ENCODE results near the gene FAM181A.
A peak's percentile ranks its signal among the peaks of the same experiment; 100 is the strongest.

The FAM181A gene

DNA sequence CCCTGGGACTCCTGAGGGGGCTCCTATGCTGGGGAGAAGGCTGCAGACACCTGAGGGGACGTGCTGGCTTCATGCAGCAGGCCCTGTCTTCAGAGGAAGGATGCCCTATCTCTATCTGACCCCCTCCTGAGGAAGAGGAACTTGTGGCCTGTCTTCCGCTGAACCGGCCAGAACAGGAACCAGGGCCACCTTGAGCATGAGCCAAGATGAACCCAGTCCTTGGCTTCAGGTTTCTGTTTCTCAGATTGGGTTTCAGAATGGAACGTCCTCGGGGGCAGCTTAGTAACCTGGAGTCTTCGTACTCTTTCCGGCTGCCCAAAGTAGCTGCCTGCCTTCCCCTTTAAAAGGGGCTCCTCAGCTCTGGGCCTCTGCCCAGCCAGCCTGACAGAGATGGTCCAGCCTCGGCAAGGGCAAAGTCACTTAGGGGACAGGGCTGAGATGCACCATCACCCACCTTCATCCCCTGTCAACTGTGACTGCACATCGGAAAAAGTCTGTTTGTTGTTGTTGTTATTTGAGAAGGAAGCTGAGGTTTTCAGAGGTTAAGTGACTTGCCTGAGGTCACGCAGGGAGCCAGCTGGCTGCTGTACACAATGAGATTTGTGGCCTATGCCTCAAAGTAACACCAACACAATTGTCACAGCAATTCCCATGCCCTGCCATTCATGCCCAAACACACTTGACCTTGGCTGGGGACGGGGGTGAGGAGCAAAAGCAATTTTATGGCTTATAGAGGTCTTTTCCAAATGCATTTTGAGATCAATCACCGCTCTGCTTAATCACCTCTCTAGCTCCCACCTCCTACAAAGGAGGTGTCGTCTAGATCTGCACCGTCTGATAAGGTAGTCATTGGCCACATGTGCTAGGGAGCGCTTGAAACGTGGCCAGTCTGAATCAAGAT is 35.8 kb downstream of the FAM181A start:
- no peak for DNase-seq (ENCODE audit: low read depth in 3 of 3)

DNA sequence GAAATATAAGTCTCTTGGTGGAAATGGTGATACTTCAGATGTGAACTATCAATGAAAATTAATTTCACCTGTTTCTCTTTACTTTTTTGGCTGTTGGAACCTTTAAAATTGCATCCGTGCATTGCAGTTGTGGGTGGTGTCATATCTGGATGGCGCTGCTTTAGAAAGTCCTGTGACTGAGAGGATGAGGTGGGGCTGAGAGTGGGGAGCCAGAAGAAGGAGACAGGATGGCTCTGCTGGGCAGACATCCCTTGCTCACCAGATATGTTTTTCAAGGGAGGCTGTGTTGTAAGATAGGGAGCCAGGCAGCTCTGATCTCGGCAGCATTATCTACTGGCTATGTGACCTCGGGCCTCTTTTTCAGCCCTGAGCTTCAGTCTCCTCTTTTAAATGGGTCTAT is 36.5 kb downstream of the FAM181A start:
- DNase-seq (ENCODE audit: low read depth in 3 of 3) = no peak

DNA sequence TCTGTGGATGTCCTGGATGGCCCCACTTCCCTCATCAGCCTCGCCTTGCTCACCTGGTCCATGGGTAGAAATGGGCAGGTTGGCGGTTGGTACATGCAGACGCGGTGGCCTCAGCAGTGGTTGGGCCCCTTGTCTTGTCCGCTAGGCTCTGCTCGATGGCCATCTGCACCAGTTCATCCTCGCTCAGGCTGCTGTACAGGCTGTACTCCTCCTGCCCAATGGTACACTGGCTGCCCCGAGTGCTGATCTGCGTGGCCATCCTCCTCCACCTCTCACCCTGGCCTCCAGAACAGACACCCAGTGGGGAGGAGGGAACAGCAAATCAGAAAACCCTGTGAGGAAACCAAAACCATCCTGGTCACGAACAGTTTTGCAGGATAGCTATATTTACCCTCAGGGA is 37.1 kb downstream of the FAM181A start:
- no peak for DNase-seq (ENCODE audit: low read depth in 3 of 3)

DNA sequence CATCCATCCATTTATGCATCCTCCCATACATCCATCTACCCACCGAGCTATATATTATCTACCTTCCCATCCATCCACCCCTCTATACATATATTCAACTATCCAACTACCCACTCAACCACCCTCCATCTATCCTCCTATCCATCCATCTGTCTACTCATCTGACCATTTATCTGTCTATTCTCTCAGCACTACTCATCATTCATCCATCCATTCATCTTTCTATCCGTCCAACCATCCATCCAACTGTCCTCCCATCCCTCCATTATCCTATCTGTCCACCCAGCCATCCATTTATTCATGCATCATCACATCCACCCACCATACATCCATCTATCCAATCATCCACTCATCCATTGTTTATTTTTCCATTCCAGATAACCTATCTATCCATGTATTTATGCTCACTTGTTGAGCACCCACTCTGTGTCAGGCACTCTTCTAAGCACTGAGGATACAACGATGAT is 37.7 kb downstream of the FAM181A start:
- no peak for DNase-seq (ENCODE audit: low read depth in 3 of 3)

DNA sequence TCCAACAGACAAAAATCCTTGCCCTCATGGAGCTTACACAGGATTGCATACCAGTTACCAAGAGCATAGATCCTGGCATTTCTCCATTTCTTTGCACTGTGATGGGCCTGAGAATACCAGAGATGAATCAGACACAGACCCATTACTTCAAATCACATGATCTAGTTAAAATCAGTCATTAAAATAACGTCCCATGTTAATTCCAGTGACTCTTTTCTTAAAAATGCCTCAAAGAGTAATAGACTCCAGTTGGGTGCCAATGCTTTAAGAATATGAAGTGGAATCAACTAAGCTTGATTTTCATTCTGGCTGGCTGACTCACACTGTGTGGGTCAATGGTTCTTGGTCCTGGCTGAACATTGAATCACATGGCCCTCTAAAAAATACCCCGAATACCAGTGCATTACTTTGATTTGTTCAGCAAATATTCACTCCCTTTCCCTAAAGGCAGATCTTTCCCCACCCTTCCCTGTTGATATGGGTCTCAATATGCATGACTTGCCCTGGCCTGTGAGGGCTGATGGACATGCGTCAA is 38.2 kb downstream of the FAM181A start:
- DNase-seq (ENCODE audit: low read depth in 3 of 3) = no peak

DNA sequence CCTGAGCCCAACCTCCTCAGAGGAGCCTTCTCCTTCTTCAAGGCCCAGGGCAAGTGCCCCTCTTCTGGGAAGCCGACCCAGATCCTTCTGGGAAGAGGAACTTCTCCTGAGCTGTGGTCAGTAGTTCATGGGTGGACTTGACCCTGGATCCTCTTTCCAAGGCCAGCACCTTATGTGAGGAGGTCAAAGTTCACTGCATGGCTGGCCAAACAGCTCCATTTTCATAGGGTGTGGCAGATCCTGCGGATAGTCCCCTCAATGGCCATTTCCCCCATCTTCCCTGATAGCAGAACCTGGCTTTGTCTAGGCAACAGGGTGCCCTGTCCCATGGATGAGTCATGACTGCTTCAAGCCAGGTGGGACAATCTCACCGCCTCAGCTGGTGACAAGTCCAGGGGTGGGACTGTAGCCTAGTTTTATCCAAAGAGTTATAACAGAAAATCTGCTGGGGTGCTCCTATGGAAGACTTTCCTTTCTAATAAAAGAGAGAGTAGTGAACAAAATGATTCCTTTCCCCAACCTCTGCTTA is 38.9 kb downstream of the FAM181A start:
- no peak for DNase-seq (ENCODE audit: low read depth in 3 of 3)

DNA sequence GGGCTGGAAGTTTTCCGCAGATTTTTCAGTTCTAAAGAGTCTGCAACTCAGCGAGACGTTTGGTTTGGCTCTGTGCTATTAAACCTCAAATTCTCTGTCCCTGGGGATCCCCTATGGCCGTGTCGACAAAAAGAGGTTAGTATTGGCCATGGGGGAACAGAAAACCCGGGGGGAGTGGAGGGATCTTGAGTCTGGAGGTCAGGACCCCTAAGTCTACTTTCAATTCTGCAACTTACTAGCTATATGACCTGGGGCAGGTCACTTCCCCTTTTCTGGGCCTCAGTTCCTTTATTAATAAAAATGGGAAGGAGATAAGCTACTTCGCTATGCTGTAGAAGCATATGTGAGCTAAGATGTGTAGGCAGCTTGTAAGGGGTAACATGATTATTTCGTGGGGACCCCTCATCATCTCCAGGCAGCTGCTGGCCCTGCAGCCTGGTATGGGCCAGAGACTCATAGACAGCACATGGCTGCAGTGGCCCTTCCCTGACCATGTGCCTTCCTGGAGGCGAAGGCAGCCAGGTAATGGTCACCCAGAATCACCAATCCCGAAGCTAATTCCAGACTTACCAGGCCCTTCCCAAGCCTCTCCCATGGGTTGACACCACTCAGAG is 40.6 kb downstream of the FAM181A start:
- DNase-seq (ENCODE audit: low read depth in 3 of 3) = no peak

DNA sequence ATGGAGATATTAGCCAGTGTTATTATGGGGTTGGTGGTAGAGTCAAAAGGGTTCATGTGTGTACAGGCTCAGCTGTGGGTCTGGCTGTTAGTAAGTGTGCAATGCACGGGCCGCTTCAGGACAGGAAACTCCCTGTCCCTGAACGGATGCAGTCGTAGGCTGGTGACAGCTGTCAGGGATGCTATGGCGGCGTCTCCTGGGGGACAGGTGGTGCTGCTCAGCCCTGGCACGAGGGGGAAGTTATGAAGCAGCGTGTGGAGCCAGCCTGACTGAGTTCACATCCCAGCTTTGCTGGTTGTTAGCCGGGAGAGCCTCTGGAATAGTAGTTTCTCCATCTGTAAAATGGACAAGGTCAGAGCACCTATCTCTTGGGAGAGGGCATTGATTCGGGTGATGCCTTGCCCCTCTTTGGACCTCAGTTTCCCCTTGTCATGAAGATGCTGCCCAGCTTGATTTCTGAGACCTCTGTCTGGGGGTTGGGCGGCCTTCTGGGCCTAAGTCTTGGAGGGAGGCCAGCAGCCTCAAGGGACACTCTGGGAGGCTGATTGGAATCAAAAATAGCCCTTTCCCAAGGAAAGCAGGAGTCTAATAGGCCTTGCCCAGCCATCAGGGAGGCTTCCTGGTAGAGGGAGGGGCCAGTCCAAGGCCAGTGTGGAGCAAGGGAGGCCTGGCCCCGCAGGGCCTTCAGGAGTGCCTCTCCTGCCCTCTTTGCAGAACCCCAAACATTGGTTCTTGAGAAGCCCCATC is 42.1 kb downstream of the FAM181A start:
- no peak for DNase-seq (ENCODE audit: low read depth in 3 of 3)

DNA sequence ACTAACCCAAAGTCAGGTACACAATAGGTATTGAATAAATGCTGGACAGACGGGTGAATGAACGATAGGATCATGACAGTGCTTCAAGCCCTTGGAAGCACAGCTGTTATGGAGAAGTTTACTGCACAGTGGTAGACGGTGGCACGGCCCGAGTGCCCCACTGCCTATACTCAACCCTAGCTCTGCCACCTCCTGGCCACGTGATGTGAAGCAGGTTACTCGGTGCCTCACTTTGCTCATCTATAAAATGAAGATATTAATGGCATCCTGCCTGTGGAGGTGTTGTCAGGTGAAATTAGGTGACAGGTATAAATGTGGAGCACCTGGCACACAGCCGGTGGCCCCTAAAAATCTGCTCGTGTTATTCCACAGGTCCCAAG is 43.4 kb downstream of the FAM181A start:
- DNase-seq (ENCODE audit: low read depth in 3 of 3) = peak in 1 of 3 experiments; percentile 63

DNA sequence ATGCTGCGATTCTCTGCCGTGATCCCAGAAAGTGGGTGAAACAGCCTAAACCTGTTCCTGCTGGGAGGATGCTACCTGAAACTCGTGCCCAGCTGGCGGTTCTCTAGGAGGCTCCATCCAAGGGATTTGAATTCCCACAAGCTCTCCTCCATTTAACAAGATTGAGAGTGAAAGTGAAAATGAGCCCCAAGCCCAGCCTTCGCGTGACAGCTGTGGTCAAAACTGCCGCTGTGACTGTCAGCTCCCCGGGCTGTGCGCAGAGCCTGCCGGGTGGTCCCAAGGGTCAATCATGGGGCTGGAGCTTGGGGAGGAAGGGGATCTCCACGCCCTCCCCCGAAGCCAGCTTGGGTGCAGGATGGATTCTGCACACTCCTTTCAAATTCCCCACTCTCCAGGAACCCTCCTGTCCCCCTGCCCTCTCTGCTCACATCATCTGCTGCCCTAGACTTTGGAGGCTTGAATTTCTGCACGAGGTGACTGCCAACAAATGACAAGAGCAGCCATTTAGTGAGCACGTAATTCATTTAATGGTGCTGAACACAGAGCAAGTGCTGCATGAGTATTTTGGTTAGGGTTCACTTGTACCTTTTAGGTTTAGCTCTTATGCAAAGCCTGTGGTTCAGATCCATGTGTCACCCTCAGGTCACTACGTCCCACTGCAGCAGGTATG is 44.0 kb downstream of the FAM181A start:
- DNase-seq (ENCODE audit: low read depth in 3 of 3) = peak in 1 of 3 experiments; percentile 66

DNA sequence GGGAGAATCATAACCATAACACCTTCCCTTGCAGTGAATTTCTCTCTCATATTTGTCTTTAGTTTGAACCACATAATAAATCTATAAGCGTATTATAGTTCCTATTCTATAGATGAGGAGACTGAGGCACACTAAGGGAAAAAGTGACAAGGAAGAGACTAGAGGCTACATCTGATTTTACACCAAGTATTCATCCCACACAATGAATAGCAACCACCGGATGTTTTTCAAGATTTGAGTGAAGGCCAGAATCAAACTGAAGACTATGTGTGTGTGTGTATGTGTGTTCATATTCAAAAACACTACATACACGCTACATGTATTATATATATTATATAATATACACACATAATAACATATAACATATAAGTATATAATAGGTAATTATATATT is 44.5 kb downstream of the FAM181A start:
- DNase-seq (ENCODE audit: low read depth in 3 of 3) = no peak

DNA sequence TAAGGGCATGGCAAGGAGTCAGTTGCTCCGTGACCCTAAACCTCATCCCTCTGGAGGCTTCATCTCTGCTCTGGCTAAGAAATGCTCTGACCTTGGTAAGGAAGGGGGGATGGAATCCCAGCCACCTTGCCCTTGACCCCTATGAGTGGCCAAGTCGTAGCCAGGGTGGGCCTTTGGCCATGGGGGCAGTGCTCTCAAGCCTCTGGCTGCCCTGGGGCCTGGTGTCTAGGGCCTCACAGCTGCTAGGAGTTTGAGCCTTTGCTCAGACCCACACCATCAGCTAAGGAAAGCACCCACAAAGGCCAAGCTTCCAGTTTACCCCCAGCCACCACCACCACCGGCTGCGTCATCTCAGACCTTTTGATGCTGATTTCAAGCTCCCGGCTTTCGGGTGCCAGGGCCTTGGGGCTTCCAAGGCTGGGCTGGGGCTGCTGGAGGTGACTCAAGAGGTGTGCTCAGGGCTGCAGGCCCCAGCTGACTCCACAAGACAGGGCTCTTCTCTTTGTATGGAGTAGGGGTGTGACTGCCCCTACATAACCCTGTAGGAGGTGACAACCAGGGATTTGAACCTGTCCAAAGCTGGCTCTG is 45.6 kb downstream of the FAM181A start:
- no peak for DNase-seq (ENCODE audit: low read depth in 3 of 3)

DNA sequence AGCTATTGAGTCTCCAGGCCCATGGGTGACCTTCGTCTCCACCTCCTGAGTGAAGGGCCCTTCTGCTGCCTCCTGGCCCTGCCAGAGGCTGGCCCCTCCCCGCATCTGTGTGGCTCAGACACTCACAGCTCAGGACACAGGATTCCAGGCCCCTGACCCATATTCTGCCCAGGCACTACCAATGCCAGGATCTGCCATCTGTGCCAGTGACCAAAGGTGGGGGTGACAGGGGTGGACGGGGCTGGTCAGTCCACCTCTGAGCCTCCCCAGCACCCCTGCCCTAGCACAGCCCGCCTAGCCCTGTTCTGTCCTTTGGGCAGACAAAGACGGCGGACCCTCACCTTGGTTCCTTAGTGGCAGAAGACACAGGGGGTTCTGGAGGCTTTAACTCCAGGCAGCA is 46.5 kb downstream of the FAM181A start:
- DNase-seq (ENCODE audit: low read depth in 3 of 3) = no peak

DNA sequence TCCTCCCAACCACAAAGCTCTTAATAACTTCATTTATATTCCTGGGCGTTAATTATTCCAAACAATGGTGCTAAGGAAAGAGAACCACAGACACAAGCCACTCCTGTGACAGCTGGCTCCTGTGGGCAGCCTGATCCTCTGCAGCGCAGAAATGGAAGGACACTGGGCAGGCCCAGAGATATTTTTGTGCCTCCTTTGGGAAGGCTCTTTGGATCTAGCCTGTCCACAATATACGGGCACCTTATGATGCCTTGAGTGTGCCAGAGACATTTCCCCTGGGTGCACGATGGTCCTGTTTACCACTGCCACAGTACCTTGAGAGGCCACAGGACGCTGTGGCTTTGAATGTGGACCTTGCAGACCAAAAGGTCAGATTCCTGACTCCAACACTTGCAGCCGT is 47.2 kb downstream of the FAM181A start:
- no peak for DNase-seq (ENCODE audit: low read depth in 3 of 3)

DNA sequence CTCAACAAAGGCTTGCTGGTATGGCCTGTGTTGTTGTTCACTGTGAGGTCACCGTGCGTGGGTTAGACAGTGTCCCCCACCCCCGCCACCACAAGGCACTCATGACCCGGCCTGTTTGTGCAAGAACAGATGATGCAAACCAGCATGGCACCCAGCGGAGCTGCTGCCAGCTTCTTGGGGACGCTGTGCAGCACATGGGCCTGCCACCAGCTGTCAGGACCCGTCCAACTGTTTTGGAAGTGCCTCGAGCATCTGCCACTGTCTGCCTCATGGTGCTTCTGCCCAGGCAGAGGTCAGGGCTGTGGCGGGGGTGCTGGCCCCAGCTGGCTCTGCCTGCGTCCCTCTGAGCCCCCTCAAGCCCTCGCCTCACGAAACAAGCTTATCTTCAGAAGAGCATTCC is 47.7 kb downstream of the FAM181A start:
- no peak for DNase-seq (ENCODE audit: low read depth in 3 of 3)

DNA sequence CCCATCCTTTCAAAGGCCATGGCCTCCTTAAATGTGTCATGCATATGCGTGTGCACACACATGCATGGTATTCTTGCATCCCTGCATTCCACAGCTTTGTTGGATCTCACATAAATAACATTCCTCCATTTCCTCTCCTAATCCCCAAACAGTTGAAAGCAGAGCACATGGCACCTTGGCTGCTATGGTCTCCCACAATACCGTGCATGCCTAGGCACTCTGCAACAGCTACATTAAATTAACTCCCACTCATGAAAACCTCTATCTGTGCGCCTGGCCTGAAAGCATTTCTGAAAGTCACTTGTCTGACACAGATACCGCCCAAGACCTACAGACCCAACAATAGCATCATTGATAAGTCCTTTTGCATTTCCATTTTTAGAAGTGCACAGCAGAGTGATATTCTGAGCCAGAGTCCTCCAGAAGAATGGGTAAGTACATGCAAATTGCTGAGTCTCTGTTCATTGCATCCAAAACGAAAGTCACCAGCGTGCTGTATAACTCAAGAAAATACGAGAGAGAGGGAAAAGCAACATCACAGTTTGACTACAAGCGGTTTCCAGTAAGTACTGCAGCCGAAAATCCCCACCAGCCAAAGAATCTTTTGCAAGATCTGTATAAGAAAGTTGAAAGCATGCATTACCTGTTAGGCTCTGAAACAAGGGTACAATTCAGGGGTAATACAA is 48.8 kb downstream of the FAM181A start:
- no peak for DNase-seq (ENCODE audit: low read depth in 3 of 3)

DNA sequence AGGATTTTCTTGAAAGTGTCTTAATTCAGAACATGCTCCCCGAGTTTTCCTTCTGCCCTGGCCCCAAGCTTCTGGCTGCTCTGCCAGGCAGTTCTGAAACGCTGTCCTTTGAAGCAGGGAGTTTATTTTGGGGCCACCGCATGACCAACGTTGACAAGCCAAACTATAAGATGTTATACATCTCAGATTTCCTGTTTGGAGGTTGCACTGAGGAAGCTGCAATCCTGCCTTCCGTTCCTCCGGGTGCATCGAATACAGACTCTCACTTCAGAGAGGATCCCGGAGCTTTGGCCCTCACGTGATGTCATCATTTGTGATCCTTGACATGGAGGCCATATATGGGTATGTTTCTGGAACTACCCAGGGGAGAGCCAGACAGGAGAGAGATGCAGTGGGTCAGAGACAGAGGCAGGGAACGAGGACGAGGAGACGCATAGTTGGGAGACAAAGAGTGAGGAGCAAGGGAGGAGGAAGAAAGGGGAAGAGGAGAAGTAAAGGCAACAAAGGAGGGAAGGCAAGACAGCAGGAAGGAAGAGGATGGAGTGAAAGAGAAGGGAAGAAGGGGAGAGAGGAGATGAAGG is 49.4 kb downstream of the FAM181A start, which contains the start of gene ASB2:
ASB2 (minus strand) TSS at position 94 of the 581 bp plus-strand sequence. CDS start 12,031 bp downstream, outside the sequence.
- no peak for DNase-seq (ENCODE audit: low read depth in 3 of 3)

DNA sequence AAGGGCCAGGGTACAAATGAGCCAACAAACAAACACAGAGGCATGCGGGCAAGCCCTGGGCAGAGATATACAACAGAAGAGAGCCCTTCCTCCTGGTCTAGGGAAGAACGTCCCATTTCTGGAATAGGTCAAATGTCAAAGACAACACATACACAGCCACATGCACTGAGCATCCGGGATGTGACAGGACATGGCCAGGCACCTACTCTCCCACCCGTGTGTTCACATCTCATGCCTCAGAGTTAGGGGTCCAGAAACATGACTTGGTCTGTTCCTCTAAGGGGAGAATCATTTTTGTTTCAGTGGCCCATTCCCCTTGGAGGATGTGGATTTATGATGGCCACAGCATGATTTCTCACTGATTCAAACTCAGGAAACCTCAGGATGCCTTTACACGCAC is 50.0 kb downstream of the FAM181A start:
- no peak for DNase-seq (ENCODE audit: low read depth in 3 of 3)

DNA sequence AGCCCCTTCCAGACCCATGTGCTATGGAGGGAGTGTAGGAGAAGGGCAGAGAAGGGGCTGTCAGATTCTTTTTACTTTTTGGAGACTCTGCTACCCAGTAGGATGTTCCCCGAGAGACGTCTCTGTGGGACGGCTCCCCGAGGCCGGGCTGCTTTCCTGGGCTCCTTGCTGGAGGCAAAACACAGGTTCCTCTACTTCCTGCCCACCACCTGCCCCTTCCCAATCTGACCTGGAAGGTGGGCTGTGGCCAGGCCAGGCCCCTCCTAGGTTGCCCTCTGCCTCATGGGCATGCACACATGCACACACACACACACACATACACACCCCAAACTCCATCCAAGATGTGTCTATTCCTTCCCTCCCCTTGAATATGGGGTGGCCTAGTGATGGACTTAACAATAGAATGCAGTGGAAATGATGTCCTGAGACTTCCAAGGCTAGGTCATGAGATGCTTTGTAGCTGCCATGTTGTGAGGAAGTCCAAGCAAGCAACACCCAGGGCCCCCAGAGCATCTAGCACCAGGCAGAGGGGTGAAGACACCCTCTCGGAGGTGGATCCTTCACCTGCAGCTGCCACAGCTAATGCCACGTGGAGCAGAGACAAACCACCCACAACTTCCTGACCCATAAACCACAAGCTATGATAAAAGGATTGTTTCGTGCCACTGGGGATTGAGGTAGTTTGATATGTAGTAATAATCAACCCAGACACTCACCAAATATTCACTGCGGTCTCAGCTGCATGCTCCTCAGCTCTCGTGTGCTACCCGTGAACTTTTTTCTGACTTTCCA is 50.8 kb downstream of the FAM181A start:
- DNase-seq (ENCODE audit: low read depth in 3 of 3) = peak; percentile 56 to 71 (median 71)
